HepG2 (cell line): ENCODE measurements around the gene MAP3K4. TPM values are rescaled to one million over a fixed set of nuclear protein-coding genes. Genes with fewer than 3 reads are reported as not detected.

ENCODE experiments used
- BCL6 ChIP-seq: IDR thresholded peaks from 2 replicates; pipeline ENCODE4 v1.6.1; 2016; ENCODE audit warnings: missing genetic modification reagents, missing compliant biosample characterization
- GABPA ChIP-seq, 2 experiments: IDR thresholded peaks; 2 replicates each; pipeline ENCODE4 v1.6.1; 2011 to 2016; ENCODE audit warnings: low read depth in 2 of 2, low read length in 1 of 2, missing biosample characterization in 1 of 2, missing genetic modification characterization in 1 of 2
- HDAC1 ChIP-seq: sonication (generic); formaldehyde crosslinking; IDR thresholded peaks from 2 replicates; pipeline ENCODE4 v1.5.1; 2020; ENCODE audit warnings: mild to moderate bottlenecking, missing genetic modification reagents
- IKZF4 ChIP-seq: sonication (generic); formaldehyde crosslinking; IDR thresholded peaks from 2 replicates; pipeline ENCODE4 v1.5.1; 2020; ENCODE audit warnings: borderline replicate concordance, mild to moderate bottlenecking, low read depth, missing genetic modification reagents; ENCODE audit errors: not compliant biosample characterization
- MEF2D ChIP-seq: sonication (generic); formaldehyde crosslinking; IDR thresholded peaks from 2 replicates; pipeline ENCODE4 v1.5.1; 2020; ENCODE audit warnings: mild to moderate bottlenecking, missing genetic modification reagents
- PAXIP1 ChIP-seq: sonication (generic); formaldehyde crosslinking; conservative IDR thresholded peaks from 2 replicates; pipeline ENCODE4 v1.4.0; 2020; ENCODE audit warnings: mild to moderate bottlenecking, missing genetic modification reagents, moderate library complexity
- SOX13 ChIP-seq, 3 experiments: fragments of 450-650 bp in 1 of 3; sonication (generic) in 1 of 3; formaldehyde crosslinking in 1 of 3; IDR thresholded peaks in 2 of 3; conservative IDR thresholded peaks in 1 of 3; 2 replicates each; pipeline versions ENCODE4 v1.5.0 to v1.6.1; 2016 to 2020; ENCODE audit warnings: antibody characterized with exemption in 1 of 3, mild to moderate bottlenecking in 1 of 3, missing compliant biosample characterization in 1 of 3, missing genetic modification reagents in 1 of 3, moderate library complexity in 1 of 3
- ZC3H13 ChIP-seq: sonication (generic); formaldehyde crosslinking; IDR thresholded peaks from 2 replicates; pipeline ENCODE4 v1.8.1; 2023; ENCODE audit warnings: mild to moderate bottlenecking, missing genetic modification reagents, moderate library complexity
- ZMYM4 ChIP-seq: sonication (generic); formaldehyde crosslinking; IDR thresholded peaks from 2 replicates; pipeline ENCODE4 v1.8.1; 2023; ENCODE audit warnings: mild to moderate bottlenecking, missing genetic modification reagents
- ZNF530 ChIP-seq: sonication (generic); formaldehyde crosslinking; IDR thresholded peaks from 2 replicates; pipeline ENCODE4 v1.5.0; 2020; ENCODE audit warnings: low read depth, mild to moderate bottlenecking, missing genetic modification reagents
- ZNF672 ChIP-seq: sonication (generic); formaldehyde crosslinking; IDR thresholded peaks from 2 replicates; pipeline ENCODE4 v1.8.1; 2022; ENCODE audit warnings: missing genetic modification reagents
- polyA plus RNA-seq, 8 experiments: library from polyadenylated mRNA; depleted of rRNA in 3 of 8; stranded (reverse) in 7 of 8; unstranded in 1 of 8; fragments of >200 nt; fragmentation: Illumina TruSeq in 4 of 8; extraction: Trizol in 4 of 8; gene quantifications; 2 replicates each; pipeline versions ENCODE4 v1.2.1 to v1.2.3, GENCODE V29; 2011 to 2016; ENCODE audit warnings: low read depth in 4 of 8, missing spikeins in 1 of 8, mixed read lengths in 1 of 8; ENCODE audit not compliant: insufficient read depth in 1 of 8
- total RNA-seq, 5 experiments: library from RNA; depleted of rRNA; stranded (reverse); fragments of >200 nt; fragmentation: Illumina TruSeq; extraction: Trizol; gene quantifications; 2 replicates each; pipeline ENCODE4 v1.2.3, GENCODE V29; 2016; ENCODE audit warnings: low read depth in 1 of 5
- TF ChIP-seq, protein P1 (sequence below): sonication (generic); formaldehyde crosslinking; IDR thresholded peaks from 2 replicates; pipeline ENCODE4 v1.5.0; 2020; ENCODE audit warnings: mild to moderate bottlenecking, missing genetic modification reagents, moderate library complexity
- TF ChIP-seq, protein P2 (sequence below): IDR thresholded peaks from 2 replicates; pipeline ENCODE4 v1.6.1; 2012; ENCODE audit warnings: inconsistent platforms

The MAP3K4 gene
- total and polyA plus RNA-seq, 2 of the 13 experiments (the other 11 are each of a cell fraction or from before 2014, with no cell fraction given): 12.9 to 33.6 TPM

DNA sequence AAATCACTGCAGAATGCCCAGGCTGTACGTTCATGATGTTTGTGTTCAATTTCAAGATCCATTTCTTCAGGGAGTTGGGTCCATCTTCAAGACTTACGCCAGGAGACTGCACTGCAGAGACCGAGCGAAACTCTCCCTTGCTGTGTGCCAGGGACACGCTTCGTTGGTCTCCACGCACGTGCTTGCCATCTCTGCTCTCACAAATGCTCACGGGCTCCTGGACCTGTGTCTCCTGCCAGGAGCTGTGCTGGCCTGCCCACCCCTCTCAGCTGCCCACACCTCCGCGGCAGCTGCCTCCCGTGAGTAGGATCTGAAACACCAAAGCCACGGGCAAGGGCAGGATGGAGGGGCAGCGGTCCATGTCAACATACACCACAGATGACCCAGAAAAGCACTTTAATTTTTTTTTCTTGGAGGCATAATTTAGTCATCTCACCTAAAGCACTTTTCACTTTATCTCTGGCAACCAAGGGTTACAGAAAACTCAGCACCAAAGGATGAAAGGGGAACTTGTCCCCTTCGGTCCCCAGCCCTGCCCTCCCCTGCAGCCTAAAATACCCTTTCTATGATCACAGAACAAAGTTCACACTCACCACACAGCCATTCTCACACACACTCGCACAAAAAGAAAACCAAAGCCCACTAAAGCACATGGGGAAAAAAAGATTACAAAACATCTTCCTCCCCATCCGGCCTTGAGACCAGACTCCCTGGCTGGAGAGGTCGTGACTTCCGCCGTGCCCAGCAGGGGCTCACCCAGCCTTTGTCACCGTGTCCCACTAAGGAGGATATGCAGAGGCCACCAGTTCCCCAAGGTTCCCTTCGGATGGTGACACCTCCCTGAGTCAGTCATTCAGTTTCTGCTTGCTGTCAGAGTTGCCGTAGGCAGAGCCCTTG lies 144.4 kb downstream of the MAP3K4 start (continued):
- TF ChIP-seq MEF2D (peak; percentile 60; the same call in 1 of the 2 replicates), ZMYM4 (CRISPR knock-in tag) (peak; percentile 33; the same call in 1 of the 2 replicates), SOX13 (IDR thresholded peaks at IDR 0.05) (no peak), SOX13 (CRISPR knock-in tag; conservative IDR thresholded peaks at IDR 0.05 in 1 of 2, IDR thresholded peaks at IDR 0.05 in 1 of 2) (peak in 1 of 2 experiments; percentile 22; a peak in 1 of 4 replicates), PAXIP1 (CRISPR knock-in tag) (peak; percentile 86; the same call in 1 of the 2 replicates), HDAC1 (CRISPR knock-in tag) (peak; percentile 51; the same call in 1 of the 2 replicates), ZC3H13 (CRISPR knock-in tag) (0 out of 2 replicates have a peak, but pooled peaks have one; percentile 32), IKZF4 (CRISPR knock-in tag) (peak; percentile 26), BCL6 (peak; percentile 59; the same call in 1 of the 2 replicates), ZNF672 (CRISPR knock-in tag) (no peak), GABPA (IDR thresholded peaks at IDR 0.05; ENCODE audit: low read depth, low read length) (no peak), GABPA (CRISPR knock-in tag; IDR thresholded peaks at IDR 0.05; ENCODE audit: low read depth) (peak; percentile 30; the same call in 1 of the 2 replicates), ZNF530 (no peak)
- TF ChIP-seq, protein P1, sequence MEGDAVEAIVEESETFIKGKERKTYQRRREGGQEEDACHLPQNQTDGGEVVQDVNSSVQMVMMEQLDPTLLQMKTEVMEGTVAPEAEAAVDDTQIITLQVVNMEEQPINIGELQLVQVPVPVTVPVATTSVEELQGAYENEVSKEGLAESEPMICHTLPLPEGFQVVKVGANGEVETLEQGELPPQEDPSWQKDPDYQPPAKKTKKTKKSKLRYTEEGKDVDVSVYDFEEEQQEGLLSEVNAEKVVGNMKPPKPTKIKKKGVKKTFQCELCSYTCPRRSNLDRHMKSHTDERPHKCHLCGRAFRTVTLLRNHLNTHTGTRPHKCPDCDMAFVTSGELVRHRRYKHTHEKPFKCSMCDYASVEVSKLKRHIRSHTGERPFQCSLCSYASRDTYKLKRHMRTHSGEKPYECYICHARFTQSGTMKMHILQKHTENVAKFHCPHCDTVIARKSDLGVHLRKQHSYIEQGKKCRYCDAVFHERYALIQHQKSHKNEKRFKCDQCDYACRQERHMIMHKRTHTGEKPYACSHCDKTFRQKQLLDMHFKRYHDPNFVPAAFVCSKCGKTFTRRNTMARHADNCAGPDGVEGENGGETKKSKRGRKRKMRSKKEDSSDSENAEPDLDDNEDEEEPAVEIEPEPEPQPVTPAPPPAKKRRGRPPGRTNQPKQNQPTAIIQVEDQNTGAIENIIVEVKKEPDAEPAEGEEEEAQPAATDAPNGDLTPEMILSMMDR (CRISPR knock-in tag): peak; percentile 24; the same call in 1 of the 2 replicates
- TF ChIP-seq, protein P2, sequence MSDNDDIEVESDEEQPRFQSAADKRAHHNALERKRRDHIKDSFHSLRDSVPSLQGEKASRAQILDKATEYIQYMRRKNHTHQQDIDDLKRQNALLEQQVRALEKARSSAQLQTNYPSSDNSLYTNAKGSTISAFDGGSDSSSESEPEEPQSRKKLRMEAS: peak; percentile 62
